Measurements from ENCODE around the gene SLC24A3.

The SLC24A3 gene

DNA sequence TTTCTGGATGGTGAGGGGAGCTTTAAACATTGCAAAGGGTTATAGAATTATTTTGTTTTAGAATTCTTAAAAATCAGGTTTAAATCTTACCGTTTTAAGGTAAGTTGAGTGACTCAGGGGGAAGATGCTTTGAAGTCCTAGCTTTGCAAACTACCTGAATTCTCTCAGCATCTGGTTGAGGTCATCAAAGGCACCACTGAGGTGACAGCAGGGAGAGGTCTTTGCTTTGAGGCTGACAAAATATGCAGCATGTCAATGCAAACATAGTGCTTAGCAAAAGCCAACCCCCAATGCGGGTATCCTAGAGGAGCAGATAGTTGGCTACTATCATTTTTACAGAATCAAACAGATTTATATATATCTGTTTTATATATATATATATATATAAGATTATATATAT lies 219.5 kb downstream of the SLC24A3 start:
- DNase-seq = no peak

- no peak for DNase-seq
These were observed 221.2 kb downstream of the SLC24A3 start for GRCh38 chr20:19433371-19434350.

DNA sequence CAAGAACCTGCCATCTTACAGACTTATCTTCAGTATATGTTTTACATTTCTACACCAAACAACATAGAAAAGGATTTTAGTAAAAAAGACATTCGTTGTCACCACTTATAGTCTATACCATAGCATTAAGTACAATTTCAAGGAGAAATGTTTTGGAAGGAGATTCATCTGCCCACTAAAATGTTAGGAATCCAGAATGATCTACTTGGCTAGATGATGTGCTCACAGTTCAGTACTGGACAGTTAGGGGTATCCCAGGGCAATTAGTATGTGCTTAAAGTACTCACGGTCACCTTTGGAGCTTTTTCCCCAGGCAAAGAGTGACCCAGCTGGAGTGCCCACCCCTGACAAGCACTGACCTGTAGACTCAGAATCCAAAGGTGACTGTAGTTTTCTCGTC lies 222.9 kb downstream of the SLC24A3 start:
- no peak for DNase-seq

- DNase-seq = no peak
These were observed 223.4 kb downstream of the SLC24A3 start for GRCh38 chr20:19435821-19436220.

- DNase-seq = no peak
These were observed 226.0 kb downstream of the SLC24A3 start for GRCh38 chr20:19438488-19438887.

- no peak for DNase-seq
These were observed 228.5 kb downstream of the SLC24A3 start for GRCh38 chr20:19440660-19441527.

- DNase-seq = no peak
These were observed 233.8 kb downstream of the SLC24A3 start for GRCh38 chr20:19446246-19446645.

- no peak for DNase-seq
These were observed 236.2 kb downstream of the SLC24A3 start for GRCh38 chr20:19448632-19449031.

DNA sequence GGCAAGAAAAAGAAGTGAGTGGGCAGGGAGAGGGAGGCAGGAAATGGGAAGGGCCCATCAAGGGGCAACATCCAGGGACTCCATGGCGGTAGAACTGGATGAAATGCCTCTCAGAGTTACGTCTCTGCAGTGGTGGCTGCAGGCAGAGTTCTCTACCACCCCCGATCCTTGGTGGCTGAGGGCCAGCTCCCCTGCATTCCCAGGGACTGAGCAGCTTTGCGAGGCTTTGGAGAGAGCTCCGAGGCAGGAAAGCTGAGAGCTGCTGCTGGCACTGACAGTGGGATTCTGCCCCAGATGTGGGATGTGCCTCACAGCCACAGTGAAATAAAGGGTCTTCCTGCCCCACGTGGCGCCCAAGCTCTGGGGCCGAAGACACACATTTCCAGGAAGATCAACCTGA lies 236.6 kb downstream of the SLC24A3 start:
- no peak for DNase-seq

DNA sequence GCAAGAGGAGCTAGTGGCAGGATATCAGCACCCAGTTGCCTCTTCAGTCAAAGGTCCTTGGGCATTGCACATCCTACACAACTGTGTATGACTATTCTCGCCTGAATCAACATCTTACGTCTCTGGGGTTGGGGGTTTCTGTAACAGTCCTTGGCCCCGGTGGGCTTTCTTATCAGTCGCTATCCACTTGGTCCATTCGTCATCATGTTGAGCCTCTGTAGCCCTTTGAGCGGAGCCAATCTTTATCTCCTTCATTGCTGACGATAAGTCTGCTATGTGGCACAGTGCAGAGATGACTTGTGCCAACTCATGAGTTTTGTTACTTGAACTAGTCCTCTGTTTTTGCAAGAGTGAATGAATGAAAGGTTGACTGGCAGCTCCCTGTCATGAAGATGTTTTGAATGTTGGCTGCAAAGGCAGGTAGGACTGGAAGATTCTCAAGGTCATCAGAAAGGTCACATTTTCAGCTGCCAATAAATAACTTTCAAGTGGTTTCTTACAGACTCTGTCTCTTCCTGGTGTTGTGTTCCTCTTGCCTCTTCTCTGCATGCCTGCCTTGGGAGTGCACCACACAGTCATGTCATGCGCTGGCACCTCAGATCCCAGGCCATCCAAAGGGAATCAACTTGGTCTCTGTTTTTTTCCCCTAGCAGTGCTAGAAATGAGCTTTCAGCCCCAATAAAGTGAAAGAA lies 238.9 kb downstream of the SLC24A3 start:
- no peak for DNase-seq

DNA sequence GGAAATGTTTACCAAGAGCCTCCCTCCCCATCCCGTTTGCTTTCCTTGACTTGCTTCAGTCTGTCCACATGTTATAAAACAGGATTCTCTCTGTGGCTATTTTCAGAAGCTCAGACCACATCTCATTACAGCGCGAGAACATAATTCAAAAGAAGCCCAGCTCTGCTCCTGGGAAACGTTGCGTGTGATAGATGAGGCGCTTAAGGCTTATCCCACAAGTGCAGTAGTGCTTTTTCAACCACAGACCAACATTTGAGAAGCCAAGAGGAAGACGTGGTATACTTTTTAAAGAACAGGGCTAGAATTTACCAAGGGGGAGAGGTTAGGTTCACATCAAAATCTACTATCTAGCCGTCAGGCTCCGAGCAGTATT lies 239.5 kb downstream of the SLC24A3 start:
- no peak for DNase-seq

DNA sequence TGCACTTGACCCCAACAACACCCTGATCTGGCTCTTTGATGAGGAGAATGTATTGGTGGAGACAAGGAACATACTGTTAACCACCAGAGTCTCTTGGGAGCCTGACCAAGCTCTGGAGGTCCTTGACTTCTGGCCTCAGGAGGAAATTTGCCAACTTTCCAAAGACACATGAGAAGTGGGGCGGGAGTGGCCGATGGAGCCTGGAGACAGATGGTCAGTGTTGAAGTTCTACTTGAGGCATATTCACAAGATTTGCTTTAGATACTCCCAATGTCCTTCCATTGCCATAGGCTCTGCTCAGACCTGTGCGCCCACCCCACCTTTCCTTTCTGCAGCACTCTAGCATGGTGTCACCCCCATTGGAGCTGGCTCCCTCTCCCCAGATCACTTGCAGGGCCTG lies 241.0 kb downstream of the SLC24A3 start:
- DNase-seq = no peak

DNA sequence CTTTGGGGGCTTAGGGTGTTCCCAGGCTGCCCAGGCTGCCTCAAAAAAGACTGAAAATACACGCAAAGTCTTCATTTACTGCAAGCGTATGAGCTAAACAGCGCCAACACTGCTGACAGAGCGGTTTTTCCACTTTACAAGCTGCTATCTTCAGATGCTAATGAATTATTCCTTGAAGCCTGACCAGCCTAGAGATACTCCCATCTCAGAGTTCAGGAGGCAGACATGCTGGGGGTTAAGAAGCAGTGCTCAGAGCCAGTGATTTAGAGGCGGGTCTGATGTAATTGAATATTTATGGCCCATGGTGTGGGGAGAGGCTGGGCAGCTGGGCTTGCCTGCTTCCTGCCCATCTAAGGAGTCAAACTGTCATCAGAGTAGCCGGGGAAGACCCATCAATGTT lies 241.4 kb downstream of the SLC24A3 start:
- no peak for DNase-seq

DNA sequence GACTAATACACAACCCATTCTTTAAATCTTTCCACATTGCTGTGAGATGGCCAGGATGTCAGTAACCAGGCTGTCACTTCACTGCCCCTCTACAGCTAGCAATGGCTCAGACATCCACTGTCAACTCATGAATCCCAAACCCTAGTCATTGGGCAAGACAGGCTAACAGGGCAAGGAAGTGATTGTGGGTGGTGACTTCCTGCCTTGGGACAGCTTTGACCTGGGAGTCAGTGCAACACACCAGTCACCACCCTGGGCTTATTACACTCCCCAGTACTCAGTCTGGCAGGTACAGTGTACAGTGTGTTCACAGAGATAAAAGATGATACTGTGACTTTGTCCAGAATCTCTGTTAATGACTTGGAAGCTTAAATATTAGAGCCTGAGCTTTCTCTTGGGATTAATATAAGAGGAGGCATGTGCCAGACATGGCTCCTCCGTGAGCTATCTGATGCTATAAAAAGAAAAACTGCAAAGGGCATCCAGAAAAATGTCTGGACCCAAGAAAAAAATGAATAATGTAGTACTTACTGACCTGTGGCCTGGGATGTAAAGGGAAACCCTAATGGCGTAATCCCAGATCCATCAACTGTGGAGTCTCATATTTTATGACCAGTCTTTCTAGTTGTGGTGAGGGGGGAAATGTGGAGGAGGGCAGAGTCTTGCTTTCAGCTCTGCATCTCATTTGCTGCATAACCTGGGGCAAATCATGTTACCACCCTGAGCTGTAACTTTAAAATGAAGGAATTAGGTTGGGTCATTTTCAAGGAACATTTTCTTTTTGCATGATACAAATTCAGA lies 244.4 kb downstream of the SLC24A3 start:
- no peak for DNase-seq

DNA sequence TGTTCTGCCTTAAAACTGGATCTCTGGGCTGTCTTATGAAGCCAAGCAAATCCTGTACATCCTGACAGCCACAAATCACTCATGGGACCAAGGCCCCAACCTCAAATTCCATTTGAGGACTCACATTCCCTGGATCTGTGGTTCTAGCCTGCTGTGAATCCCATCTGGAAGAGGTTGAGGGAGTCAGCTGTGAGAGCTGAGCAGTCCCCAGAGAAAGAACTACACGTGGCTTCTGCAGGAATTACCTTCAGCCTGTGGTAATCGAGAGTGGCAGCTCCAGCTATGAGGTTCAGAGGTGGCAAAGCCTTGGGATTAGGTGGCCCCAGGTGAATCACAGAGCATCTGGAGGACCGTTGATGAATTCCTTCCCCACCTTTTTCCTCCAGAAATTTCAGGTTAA lies 245.2 kb downstream of the SLC24A3 start:
- DNase-seq = no peak

DNA sequence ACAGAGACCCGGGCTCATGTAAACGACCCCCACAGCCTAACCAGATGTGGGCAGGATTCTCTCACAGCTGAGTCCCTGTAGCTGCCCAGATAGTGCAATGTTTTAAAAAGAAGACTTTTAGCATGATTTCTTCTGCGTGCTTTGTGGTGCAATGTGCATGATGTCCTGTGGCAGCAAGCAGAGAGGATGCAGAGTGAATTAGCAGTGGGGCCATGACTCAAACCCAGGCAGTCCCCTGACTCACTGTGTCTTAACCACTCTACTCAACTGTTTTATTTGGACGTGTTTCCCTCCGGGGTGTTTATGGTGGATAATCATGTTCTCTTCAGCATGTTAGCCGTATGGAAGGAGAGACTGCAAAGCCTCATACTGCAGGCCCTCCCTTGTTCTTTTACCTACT lies 247.9 kb downstream of the SLC24A3 start:
- DNase-seq = no peak

- DNase-seq = no peak
These were observed 250.0 kb downstream of the SLC24A3 start for GRCh38 chr20:19462491-19462890.

DNA sequence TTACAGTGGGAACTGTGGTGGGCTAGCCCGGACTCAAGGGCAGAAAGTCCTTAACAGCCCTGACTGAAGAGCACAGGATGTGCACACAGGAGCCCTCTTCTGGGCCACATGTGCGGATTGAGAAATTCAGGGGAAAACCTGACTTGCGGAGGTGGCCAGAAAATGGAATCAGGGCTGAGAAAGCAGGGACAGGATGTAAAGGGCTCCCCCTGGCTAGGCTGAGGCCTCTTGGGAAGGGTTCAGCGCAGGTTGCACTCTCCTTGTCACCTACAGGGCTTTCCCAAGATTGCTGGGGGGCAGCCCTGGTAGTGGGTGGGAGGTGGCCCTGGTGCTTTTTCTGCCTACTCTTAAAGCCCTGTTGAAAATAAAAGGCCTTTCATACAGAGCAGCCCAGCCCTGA lies 251.2 kb downstream of the SLC24A3 start:
- no peak for DNase-seq

DNA sequence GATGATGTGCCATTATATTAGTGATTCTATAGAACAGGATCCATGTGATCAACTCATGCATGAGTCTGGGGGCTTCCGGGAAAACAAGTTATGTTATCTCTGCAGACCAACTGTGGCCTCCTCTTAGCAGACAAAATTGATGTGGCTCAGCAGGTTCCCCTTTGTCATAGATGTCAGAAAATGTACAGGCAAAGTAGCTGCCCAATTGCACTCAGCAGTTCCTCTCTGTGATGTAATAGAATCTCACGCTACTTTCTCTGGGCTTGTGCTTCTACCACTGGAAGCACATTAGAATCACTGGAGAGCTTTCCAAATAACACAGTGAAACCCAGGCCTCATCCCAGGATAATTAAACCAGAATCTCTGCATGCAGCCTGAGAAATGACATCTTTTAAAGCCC lies 253.1 kb downstream of the SLC24A3 start:
- no peak for DNase-seq

DNA sequence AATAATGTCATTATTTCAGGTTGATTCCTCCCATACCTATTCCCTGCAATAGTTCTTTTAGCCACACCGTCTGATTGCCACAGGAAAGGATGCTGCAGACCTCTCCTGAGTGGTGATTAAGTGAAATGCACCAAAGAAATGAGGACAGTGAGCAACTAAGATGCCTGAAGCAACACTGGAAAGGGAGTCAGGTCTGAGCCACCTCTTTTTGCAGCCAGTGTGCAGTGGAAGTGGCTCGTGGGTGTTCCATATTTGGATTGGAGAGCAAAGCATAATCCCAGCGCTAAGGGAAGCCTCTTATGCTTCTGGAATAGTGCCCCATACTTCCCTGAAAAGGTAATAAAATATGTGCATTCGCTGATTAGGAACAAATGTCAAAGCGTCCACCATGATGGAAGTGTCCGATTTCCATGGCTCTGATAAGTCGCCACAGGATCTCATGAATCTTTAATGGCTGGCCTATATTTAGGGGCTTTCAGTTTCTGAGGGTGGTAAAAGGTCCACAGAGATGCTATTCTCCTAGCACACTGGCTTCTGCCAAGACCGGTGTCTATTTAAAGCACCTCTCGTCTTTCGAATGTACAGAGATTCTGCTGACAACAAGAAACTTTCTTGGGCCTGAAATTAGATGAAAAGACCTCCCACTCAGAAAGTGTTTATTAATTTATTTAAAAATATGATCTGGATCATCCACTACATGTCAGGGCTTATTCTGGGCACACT lies 253.9 kb downstream of the SLC24A3 start:
- DNase-seq = no peak

- DNase-seq = no peak
These were observed 260.9 kb downstream of the SLC24A3 start for GRCh38 chr20:19473216-19473921.
